Common myeloid progenitor, CD34-positive (primary cell): ENCODE results near the gene NOD1.
A peak's percentile ranks its signal among the peaks of the same experiment; 100 is the strongest.
"Not testable (repeated sequence)": the region's sequence is repeated elsewhere in the genome, so short reads cannot be mapped to it uniquely, and the experiment has no call there.

Experiments
- CTCF ChIA-PET: fragments of 350-600 bp; sonication (Branson Sonifier 250); formaldehyde crosslinking; loops from one replicate; lab custom pipeline; 2021; ENCODE audit warnings: antibody characterized with exemption; lab: Charles Lee
- POLR2A ChIA-PET: fragments of 350-600 bp; sonication (Branson Sonifier 250); formaldehyde crosslinking; loops from one replicate; lab custom pipeline; 2021; ENCODE audit warnings: antibody characterized with exemption; lab: Charles Lee
- DNase-seq, 3 donors: peaks; one replicate each; pipeline versions ENCODE4 v3.0.0 to v3.0.0-alpha.2; 2013
- H3K27ac ChIP-seq, 2 experiments: 1 replicate in 1 of 2; 2 replicates in 1 of 2; pipeline ENCODE4 v1.7.0; 2013; ENCODE audit warnings: inconsistent platforms in 2 of 2, low read length in 2 of 2, mild to moderate bottlenecking in 2 of 2, low read depth in 1 of 2, moderate library complexity in 1 of 2; ENCODE audit not compliant: severe bottlenecking in 2 of 2, insufficient read depth in 1 of 2, poor library complexity in 1 of 2
- H3K27me3 ChIP-seq, 5 experiments: replicated peaks in 2 of 5; 1 replicate in 3 of 5; 2 replicates in 2 of 5; pipeline versions ENCODE4 v1.6.1 to v1.7.0; 2013; ENCODE audit warnings: low read length in 4 of 5, mild to moderate bottlenecking in 2 of 5, moderate library complexity in 2 of 5, inconsistent platforms in 1 of 5; ENCODE audit not compliant: insufficient read depth in 5 of 5, control insufficient read depth in 4 of 5
- H3K36me3 ChIP-seq, 4 experiments: 1 replicate in 2 of 4; 2 replicates in 2 of 4; pipeline versions ENCODE4 v1.6.1 to v1.7.0; 2013; ENCODE audit warnings: low read length in 3 of 4, control low read depth in 1 of 4, mild to moderate bottlenecking in 1 of 4; ENCODE audit not compliant: control insufficient read depth in 4 of 4, insufficient read depth in 4 of 4
- H3K4me1 ChIP-seq, 4 experiments: 1 replicate in 3 of 4; 2 replicates in 1 of 4; pipeline versions ENCODE4 v1.6.1 to v1.7.1; 2013; ENCODE audit warnings: low read length in 3 of 4, mild to moderate bottlenecking in 3 of 4, control low read depth in 1 of 4, inconsistent platforms in 1 of 4, moderate library complexity in 1 of 4; ENCODE audit not compliant: control insufficient read depth in 4 of 4, insufficient read depth in 4 of 4; ENCODE audit errors: control extremely low read depth in 1 of 4
- H3K4me3 ChIP-seq, 7 experiments: 1 replicate in 4 of 7; 2 replicates in 3 of 7; pipeline versions ENCODE4 v1.5.1 to v1.7.0; 2013; ENCODE audit warnings: mild to moderate bottlenecking in 7 of 7, low read length in 6 of 7, moderate library complexity in 6 of 7, inconsistent platforms in 2 of 7, low read depth in 2 of 7, control low read depth in 1 of 7; ENCODE audit not compliant: insufficient read depth in 4 of 7, control insufficient read depth in 1 of 7; ENCODE audit errors: extremely low read depth in 1 of 7
- H3K9me3 ChIP-seq, 5 experiments: 1 replicate in 4 of 5; 2 replicates in 1 of 5; pipeline versions ENCODE4 v1.6.1 to v1.7.1; 2013; ENCODE audit warnings: low read length in 4 of 5, mild to moderate bottlenecking in 2 of 5, inconsistent platforms in 1 of 5, low read depth in 1 of 5, moderate library complexity in 1 of 5; ENCODE audit not compliant: control insufficient read depth in 4 of 5, insufficient read depth in 2 of 5; ENCODE audit errors: control extremely low read depth in 1 of 5
- WGBS: methylation state at CpG from one replicate; pipeline ENCODE4 v1.1.5; 2013; ENCODE audit not compliant: insufficient coverage; 5-methylcytosine and 5-hydroxymethylcytosine counted together

Gene NOD1

GRCh38 chr7:30390736-30391636, 87.6 kb downstream of the NOD1 start:
- no peak overlapping the region for H3K4me3 ChIP-seq
- H3K4me1 ChIP-seq: peaks cover 0 to 7% (median 1%) of the 10 kb centered on the region in 4 experiments
- 100% methylated on average over 7 of the region's 8 CpGs for WGBS
- no peaks in the 10 kb centered on the region for H3K27me3 ChIP-seq
- POLR2A ChIA-PET: no interaction called here
- no peak overlapping the region for H3K27ac ChIP-seq
- CTCF ChIA-PET: interaction anchor here (0.8 kb wide), 1 partner anchor 115 kb away, joined by 3 read pairs; no protein-coding TSS in a partner anchor
- H3K36me3 ChIP-seq: peaks cover 0 to 3% (median 0%) of the 10 kb centered on the region in 4 experiments
- H3K9me3 ChIP-seq: no peaks in the 10 kb centered on the region
- DNase-seq: no peak

DNA sequence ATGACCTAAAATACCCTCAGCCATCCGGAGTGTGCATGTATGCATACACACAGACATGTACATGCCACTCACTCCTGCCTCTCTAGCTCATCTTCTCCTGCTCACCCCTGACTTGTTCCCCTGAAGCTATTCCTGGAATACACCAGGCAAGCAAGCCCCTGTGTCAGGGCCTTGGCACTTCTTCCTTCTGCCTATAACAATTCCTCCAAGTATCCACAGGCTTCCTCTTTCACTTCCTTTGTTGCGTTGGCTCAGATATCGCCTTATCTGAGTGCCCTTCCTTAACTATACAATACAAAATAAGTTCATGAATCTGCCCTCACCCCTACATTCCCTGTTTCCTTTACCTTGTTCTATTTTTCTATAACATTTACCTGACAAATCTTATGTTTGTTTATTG, 88.8 kb downstream of the NOD1 start:
- POLR2A ChIA-PET: no interaction called here
- peaks cover 0 to 7% (median 1%) of the 10 kb centered on the region in 4 experiments for H3K4me1 ChIP-seq

GRCh38 chr7:30382607-30383006, 96.0 kb downstream of the NOD1 start:
- CTCF ChIA-PET: no interaction called here

More for the DNA sequence above, 88.8 kb downstream of the NOD1 start:
- Histone ChIP-seq H3K36me3 (peaks cover 0 to 3% (median 0%) of the 10 kb centered on the region in 4 experiments), H3K27ac (no peak overlapping the region), H3K4me3 (no peak overlapping the region), H3K9me3 (no peaks in the 10 kb centered on the region), H3K27me3 (no peaks in the 10 kb centered on the region)
- DNase-seq: no peak
- WGBS: 41% methylated on average over 3 of the region's 3 CpGs
- CTCF ChIA-PET: no interaction called here

GRCh38 chr7:30380824-30381223, 97.8 kb downstream of the NOD1 start:
- 100% methylated on average over 2 of the region's 4 CpGs for WGBS
- H3K4me1 ChIP-seq, H3K27ac ChIP-seq, H3K27me3 ChIP-seq, DNase-seq, H3K36me3 ChIP-seq, H3K9me3 ChIP-seq, CTCF ChIA-PET, H3K4me3 ChIP-seq, POLR2A ChIA-PET: not testable (repeated sequence)

More at GRCh38 chr7:30382607-30383006, 96.0 kb downstream of the NOD1 start:
- no peak for DNase-seq
- WGBS: no CpG with 5 or more reads among the region's 1 CpG
- peaks cover 0 to 4% (median 0%) of the 10 kb centered on the region in 5 experiments for H3K9me3 ChIP-seq
- H3K27me3 ChIP-seq: no peaks in the 10 kb centered on the region
- no peaks in the 10 kb centered on the region for H3K36me3 ChIP-seq
- no peak overlapping the region for H3K4me3 ChIP-seq
- no peaks in the 10 kb centered on the region for H3K4me1 ChIP-seq
- POLR2A ChIA-PET: no interaction called here
- H3K27ac ChIP-seq: no peak overlapping the region

DNA sequence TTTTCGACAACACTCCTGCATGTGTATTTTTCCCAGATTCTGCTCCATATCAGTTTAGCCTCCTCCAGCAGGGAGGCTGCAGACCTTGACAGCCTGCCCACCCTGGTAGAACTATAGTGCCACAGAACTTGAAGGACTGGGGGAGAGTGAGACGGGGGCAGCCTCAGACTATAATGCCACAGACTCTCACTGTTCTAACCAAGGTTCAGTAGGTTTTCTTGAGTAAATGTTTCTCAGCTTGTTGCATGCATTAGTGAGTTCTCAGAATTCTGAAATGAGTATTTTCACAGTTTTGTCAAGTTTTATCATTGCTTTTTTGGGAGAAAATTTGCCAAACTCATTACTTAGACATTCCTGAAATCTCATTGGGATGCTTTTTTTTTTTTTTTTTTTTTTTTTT, 98.3 kb downstream of the NOD1 start:
- 100% methylated on average over 1 of the region's 2 CpGs for WGBS
- CTCF ChIA-PET: interaction anchor here (1.0 kb wide), 1 partner anchor 104 kb away, joined by 3 read pairs; no protein-coding TSS in a partner anchor
- no peaks in the 10 kb centered on the region for H3K4me1 ChIP-seq
- no peaks in the 10 kb centered on the region for H3K27me3 ChIP-seq
- no peak overlapping the region for H3K27ac ChIP-seq
- no peaks in the 10 kb centered on the region for H3K36me3 ChIP-seq
- H3K9me3 ChIP-seq: peaks cover 0 to 4% (median 0%) of the 10 kb centered on the region in 5 experiments
- POLR2A ChIA-PET: no interaction called here
- no peak for DNase-seq
- H3K4me3 ChIP-seq: no peak overlapping the region

- H3K27ac ChIP-seq: no peak overlapping the region
- no peaks in the 10 kb centered on the region for H3K36me3 ChIP-seq
- H3K9me3 ChIP-seq: peaks cover 0 to 4% (median 0%) of the 10 kb centered on the region in 5 experiments
- no peaks in the 10 kb centered on the region for H3K4me1 ChIP-seq
- no peak for DNase-seq
- CTCF ChIA-PET: interaction anchor here (1.0 kb wide), 1 partner anchor 104 kb away, joined by 3 read pairs; no protein-coding TSS in a partner anchor
- H3K4me3 ChIP-seq: no peak overlapping the region
- 100% methylated on average over 3 of the region's 4 CpGs for WGBS
- H3K27me3 ChIP-seq: no peaks in the 10 kb centered on the region
- POLR2A ChIA-PET: no interaction called here
Observed at GRCh38 chr7:30379741-30380140, 98.8 kb downstream of the NOD1 start.

DNA sequence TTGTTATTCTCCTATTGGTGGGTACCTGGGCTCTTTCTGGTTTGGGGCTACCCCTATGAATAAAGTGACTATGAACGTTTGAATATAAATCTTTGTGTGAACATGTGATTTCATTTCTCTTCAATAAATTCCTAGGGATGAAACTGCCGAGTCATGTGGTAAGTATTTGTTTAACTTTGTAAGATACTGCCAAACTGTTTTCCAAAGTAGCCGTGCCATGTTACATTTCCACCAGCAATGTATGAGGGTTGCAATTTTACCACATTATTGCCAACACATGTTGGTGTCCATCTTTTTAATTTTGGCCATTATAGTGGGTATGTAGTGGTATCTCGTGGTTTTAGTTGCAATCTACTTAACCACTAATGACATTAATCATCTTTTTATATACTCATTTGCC, 99.5 kb downstream of the NOD1 start:
- CTCF ChIA-PET: no interaction called here

More for the DNA sequence above, 99.5 kb downstream of the NOD1 start:
- POLR2A ChIA-PET: no interaction called here
- no peak overlapping the region for H3K27ac ChIP-seq
- no peaks in the 10 kb centered on the region for H3K36me3 ChIP-seq
- WGBS: no CpG with 5 or more reads among the region's 4 CpGs
- peak in 2 of 3 donors; percentile 8 to 11 for DNase-seq
- H3K9me3 ChIP-seq: peaks cover 0 to 4% (median 0%) of the 10 kb centered on the region in 5 experiments
- no peaks in the 10 kb centered on the region for H3K4me1 ChIP-seq
- no peak overlapping the region for H3K4me3 ChIP-seq
- H3K27me3 ChIP-seq: no peaks in the 10 kb centered on the region
